Mesenchymal stem cell (in vitro differentiated cells and primary cell): ENCODE results near the gene OR6Q1.

Experiments
- DNase-seq: peaks from one replicate; pipeline ENCODE4 v3.0.0-alpha.2; 2013
- H2AFZ ChIP-seq: one replicate; pipeline ENCODE4 v1.6.1; 2013; ENCODE audit warnings: low read depth, mild to moderate bottlenecking, control low read depth, inconsistent platforms, low read length, moderate library complexity
- H2AK5ac ChIP-seq: 2 replicates; pipeline ENCODE4 v1.6.1; 2013; ENCODE audit warnings: low read length, moderate library complexity, mild to moderate bottlenecking, inconsistent platforms; ENCODE audit not compliant: severe bottlenecking
- H2BK120ac ChIP-seq: one replicate; pipeline ENCODE4 v1.6.1; 2013; ENCODE audit warnings: low read depth, mild to moderate bottlenecking, inconsistent platforms, low read length, moderate library complexity
- H2BK12ac ChIP-seq, 2 experiments: one replicate each; pipeline ENCODE4 v1.6.1; 2013; ENCODE audit warnings: inconsistent platforms in 2 of 2, low read length in 2 of 2, mild to moderate bottlenecking in 2 of 2, moderate library complexity in 2 of 2, control low read depth in 1 of 2
- H2BK15ac ChIP-seq: one replicate; pipeline ENCODE4 v1.6.1; 2013; ENCODE audit warnings: mild to moderate bottlenecking, low read depth, inconsistent platforms; ENCODE audit not compliant: poor library complexity, severe bottlenecking
- H2BK5ac ChIP-seq: 2 replicates; pipeline ENCODE4 v1.6.1; 2013; ENCODE audit warnings: low read depth, mild to moderate bottlenecking, low read length, control low read depth, inconsistent platforms; ENCODE audit not compliant: poor library complexity, severe bottlenecking
- H3K14ac ChIP-seq, 2 experiments: one replicate each; pipeline ENCODE4 v1.6.1; 2013; ENCODE audit warnings: inconsistent platforms in 2 of 2, low read length in 2 of 2, control low read depth in 1 of 2, mild to moderate bottlenecking in 1 of 2, moderate library complexity in 1 of 2
- H3K18ac ChIP-seq, 2 experiments: one replicate each; pipeline ENCODE4 v1.6.1; 2013; ENCODE audit warnings: inconsistent platforms in 2 of 2, low read length in 2 of 2, control low read depth in 1 of 2, low read depth in 1 of 2, mild to moderate bottlenecking in 1 of 2
- H3K23ac ChIP-seq, 2 experiments: one replicate each; pipeline ENCODE4 v1.6.1; 2013; ENCODE audit warnings: inconsistent platforms in 2 of 2, low read length in 2 of 2, mild to moderate bottlenecking in 2 of 2, moderate library complexity in 2 of 2, control low read depth in 1 of 2
- H3K27ac ChIP-seq: 2 replicates; pipeline ENCODE4 v1.5.1; 2013; ENCODE audit warnings: mild to moderate bottlenecking, moderate library complexity, low read length, control low read depth, inconsistent platforms; ENCODE audit not compliant: poor library complexity, severe bottlenecking
- H3K27me3 ChIP-seq, 2 experiments: 2 replicates each; pipeline versions ENCODE4 v1.6.1 to v1.7.0; 2013; ENCODE audit warnings: low read length in 2 of 2, mild to moderate bottlenecking in 2 of 2, moderate library complexity in 2 of 2, control low read depth in 1 of 2, inconsistent platforms in 1 of 2; ENCODE audit not compliant: control insufficient read depth in 1 of 2, insufficient read depth in 1 of 2
- H3K36me3 ChIP-seq, 2 experiments: 2 replicates each; pipeline versions ENCODE4 v1.6.1 to v1.7.0; 2013; ENCODE audit warnings: low read length in 2 of 2, control low read depth in 1 of 2, inconsistent platforms in 1 of 2, low read depth in 1 of 2, mild to moderate bottlenecking in 1 of 2; ENCODE audit not compliant: insufficient read depth in 2 of 2, control insufficient read depth in 1 of 2
- H3K4ac ChIP-seq, 2 experiments: one replicate each; pipeline ENCODE4 v1.6.1; 2013; ENCODE audit warnings: inconsistent platforms in 2 of 2, low read length in 2 of 2, mild to moderate bottlenecking in 2 of 2, moderate library complexity in 2 of 2, control low read depth in 1 of 2, low read depth in 1 of 2
- H3K4me1 ChIP-seq: 2 replicates; pipeline ENCODE4 v1.6.1; 2013; ENCODE audit warnings: low read depth, low read length, control low read depth; ENCODE audit not compliant: control insufficient read depth, insufficient read depth
- H3K4me2 ChIP-seq: 2 replicates; pipeline ENCODE4 v1.6.1; 2013; ENCODE audit warnings: low read length, mild to moderate bottlenecking, inconsistent platforms; ENCODE audit not compliant: poor library complexity, severe bottlenecking
- H3K4me3 ChIP-seq, 2 experiments: 2 replicates each; pipeline versions ENCODE4 v1.5.1 to v1.7.0; 2013; ENCODE audit warnings: low read length in 2 of 2, mild to moderate bottlenecking in 2 of 2, control low read depth in 1 of 2, low read depth in 1 of 2; ENCODE audit not compliant: insufficient read depth in 1 of 2
- H3K79me1 ChIP-seq: replicated peaks from 2 replicates; pipeline ENCODE4 v1.6.1; 2013; ENCODE audit warnings: mild to moderate bottlenecking, control low read depth, low read length, inconsistent platforms; ENCODE audit not compliant: poor library complexity, severe bottlenecking
- H3K9ac ChIP-seq: 2 replicates; pipeline ENCODE4 v1.7.0; 2013; ENCODE audit warnings: mild to moderate bottlenecking, low read length, moderate library complexity
- H3K9me3 ChIP-seq: 2 replicates; pipeline ENCODE4 v1.7.0; 2013; ENCODE audit warnings: mild to moderate bottlenecking, low read length; ENCODE audit not compliant: control insufficient read depth
- H4K8ac ChIP-seq: one replicate; pipeline ENCODE4 v1.6.1; 2013; ENCODE audit warnings: inconsistent platforms, mild to moderate bottlenecking, low read length, moderate library complexity
- H4K91ac ChIP-seq: one replicate; pipeline ENCODE4 v1.6.1; 2013; ENCODE audit warnings: mild to moderate bottlenecking, low read length, inconsistent platforms
- WGBS: methylation state at CpG from one replicate; pipeline ENCODE4 v1.1.7; 2013; ENCODE audit warnings: mixed read lengths; 5-methylcytosine and 5-hydroxymethylcytosine counted together

OR6Q1 gene

GRCh38 chr11:58059007-58059350 lies 28.2 kb downstream of the OR6Q1 start:
- Histone ChIP-seq H2BK120ac (no peak overlapping the region), H3K27me3 (no peaks in the 10 kb centered on the region)
- 23% methylated on average over 3 of the region's 4 CpGs for WGBS

GRCh38 chr11:58060535-58060934 lies 29.8 kb downstream of the OR6Q1 start:
- Histone ChIP-seq H2BK15ac (no peak overlapping the region), H3K4me1 (peaks cover 17% of the 10 kb centered on the region), H3K27ac (peak overlapping the region; percentile 76), H2BK5ac (peak overlapping the region; percentile 91), H3K14ac (no peak overlapping the region), H3K36me3 (no peaks in the 10 kb centered on the region), H3K4ac (no peak overlapping the region), H3K27me3 (peaks cover 0 to under 1% of the 10 kb centered on the region in 2 experiments), H3K18ac (no peak overlapping the region), H4K91ac (no peak overlapping the region), H3K79me1 (no peaks in the 10 kb centered on the region), H2AFZ (no peak overlapping the region), H2BK120ac (no peak overlapping the region), H3K4me2 (peak overlapping the region; percentile 2), H3K9me3 (no peaks in the 10 kb centered on the region), H3K23ac (no peak overlapping the region), H4K8ac (no peak overlapping the region), H3K9ac (peak overlapping the region; percentile 61), H3K4me3 (no peak overlapping the region), H2BK12ac (no peak overlapping the region), H2AK5ac (peak overlapping the region; percentile 93)
- WGBS, result 87% methylated on average over 3 of the region's 3 CpGs
- DNase-seq, result no peak

More at GRCh38 chr11:58059007-58059350, 28.2 kb downstream of the OR6Q1 start:
- Histone ChIP-seq H3K4me1 (peaks cover 17% of the 10 kb centered on the region), H3K9ac (peak overlapping the region; percentile 69), H3K23ac (no peak overlapping the region), H3K18ac (no peak overlapping the region), H3K4ac (no peak overlapping the region), H3K4me3 (no peak overlapping the region), H3K9me3 (no peaks in the 10 kb centered on the region), H2BK5ac (peak overlapping the region; percentile 84), H2BK15ac (no peak overlapping the region), H2BK12ac (no peak overlapping the region), H2AFZ (no peak overlapping the region), H3K4me2 (no peak overlapping the region), H3K79me1 (no peaks in the 10 kb centered on the region), H2AK5ac (no peak overlapping the region), H4K91ac (no peak overlapping the region), H3K14ac (no peak overlapping the region), H4K8ac (no peak overlapping the region), H3K27ac (peak overlapping the region; percentile 93), H3K36me3 (no peaks in the 10 kb centered on the region)
- peak; percentile 50 for DNase-seq

GRCh38 chr11:58060939-58061672 lies 30.4 kb downstream of the OR6Q1 start:
- Histone ChIP-seq H2AK5ac (peak overlapping the region; percentile 63), H3K79me1 (no peaks in the 10 kb centered on the region), H3K14ac (no peak overlapping the region), H3K27me3 (peaks cover 0 to 2% of the 10 kb centered on the region in 2 experiments), H2BK5ac (peak overlapping the region; percentile 91), H3K36me3 (no peaks in the 10 kb centered on the region), H3K4me2 (peak overlapping the region; percentile 2), H3K4me3 (no peak overlapping the region), H4K91ac (no peak overlapping the region), H2BK15ac (no peak overlapping the region), H3K4ac (no peak overlapping the region), H4K8ac (no peak overlapping the region), H2BK12ac (no peak overlapping the region), H3K23ac (no peak overlapping the region), H3K4me1 (peaks cover 17% of the 10 kb centered on the region), H2AFZ (no peak overlapping the region), H3K9ac (no peak overlapping the region), H3K18ac (no peak overlapping the region), H3K9me3 (no peaks in the 10 kb centered on the region), H2BK120ac (no peak overlapping the region), H3K27ac (peak overlapping the region; percentile 76)
- DNase-seq, result no peak
- 56% methylated on average over 5 of the region's 6 CpGs for whole genome bisulfite sequencing

DNA sequence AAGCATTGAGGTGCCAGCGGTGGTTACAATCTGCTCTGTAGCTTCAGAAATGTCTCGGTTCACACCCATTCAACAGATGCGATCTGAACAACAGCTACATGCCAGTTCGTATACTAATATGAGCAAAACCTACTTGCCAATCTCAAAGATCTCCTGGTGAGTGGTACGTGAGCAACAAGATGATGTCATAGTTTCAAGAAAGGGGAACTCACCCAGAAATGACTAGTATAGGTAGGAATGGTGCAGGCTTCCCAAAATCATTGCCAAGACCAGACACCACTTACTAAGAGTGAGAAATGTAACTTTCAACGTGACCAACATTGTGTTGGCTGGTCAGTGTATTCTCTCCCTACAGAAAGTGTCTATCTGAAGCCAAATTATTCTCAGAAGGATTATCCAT lies 31.1 kb downstream of the OR6Q1 start:
- no peak overlapping the region for H3K14ac ChIP-seq
- no peak overlapping the region for H3K23ac ChIP-seq
- H2BK120ac ChIP-seq, result no peak overlapping the region
- H3K27me3 ChIP-seq, result peaks cover 0 to 2% of the 10 kb centered on the region in 2 experiments
- no peak overlapping the region for H4K8ac ChIP-seq
- H4K91ac ChIP-seq, result no peak overlapping the region
- no peak overlapping the region for H2BK5ac ChIP-seq
- H3K79me1 ChIP-seq, result no peaks in the 10 kb centered on the region
- no peak overlapping the region for H2BK15ac ChIP-seq
- H3K18ac ChIP-seq, result no peak overlapping the region
- H2AFZ ChIP-seq, result no peak overlapping the region
- peak overlapping the region; percentile 7 for H2AK5ac ChIP-seq
- peak overlapping the region; percentile 76 for H3K27ac ChIP-seq
- H3K4me2 ChIP-seq, result no peak overlapping the region
- H3K9ac ChIP-seq, result no peak overlapping the region
- H3K4me3 ChIP-seq, result no peak overlapping the region
- DNase-seq, result no peak
- WGBS, result 0% methylated on average over 2 of the region's 6 CpGs
- no peak overlapping the region for H2BK12ac ChIP-seq
- H3K4ac ChIP-seq, result no peak overlapping the region
- peaks cover 17% of the 10 kb centered on the region for H3K4me1 ChIP-seq
- no peaks in the 10 kb centered on the region for H3K36me3 ChIP-seq
- no peaks in the 10 kb centered on the region for H3K9me3 ChIP-seq
